Brain microvascular endothelial cell (primary cell): ENCODE measurements around the gene PSTPIP1.

Experiments
- DNase-seq: peaks from one replicate; pipeline ENCODE4 v3.0.0-alpha.2; 2020
- H3K27ac ChIP-seq: fragments of 250-450 bp; sonication (Bioruptor Pico); 2 replicates; pipeline ENCODE4 v1.5.1; 2020; ENCODE audit warnings: mild to moderate bottlenecking, moderate library complexity
- H3K27me3 ChIP-seq: fragments of 250-450 bp; sonication (Bioruptor Pico); replicated peaks from 2 replicates; pipeline ENCODE4 v1.5.1; 2020; ENCODE audit warnings: mild to moderate bottlenecking
- H3K36me3 ChIP-seq: fragments of 250-450 bp; sonication (Bioruptor Pico); replicated peaks from 2 replicates; pipeline ENCODE4 v1.5.1; 2020; ENCODE audit warnings: mild to moderate bottlenecking
- H3K4me3 ChIP-seq: 2 replicates; pipeline ENCODE4 v1.5.1; 2011; ENCODE audit warnings: low read depth, mild to moderate bottlenecking, control low read depth, low read length, moderate library complexity
- in situ Hi-C: cut with HindIII; loops from 2 replicates; pipeline ENCODE4 v1.10.0; 2017; ENCODE audit warnings: low sequenced_read_pairs, low pct_ligation_motif_present
- TF ChIP-seq, protein P1 (sequence below): IDR thresholded peaks from 2 replicates; pipeline ENCODE4 v1.5.1; 2011; ENCODE audit warnings: low read depth, mild to moderate bottlenecking, moderate library complexity, low read length, control low read depth, inconsistent platforms; ENCODE audit errors: missing control alignments

The PSTPIP1 gene

DNA sequence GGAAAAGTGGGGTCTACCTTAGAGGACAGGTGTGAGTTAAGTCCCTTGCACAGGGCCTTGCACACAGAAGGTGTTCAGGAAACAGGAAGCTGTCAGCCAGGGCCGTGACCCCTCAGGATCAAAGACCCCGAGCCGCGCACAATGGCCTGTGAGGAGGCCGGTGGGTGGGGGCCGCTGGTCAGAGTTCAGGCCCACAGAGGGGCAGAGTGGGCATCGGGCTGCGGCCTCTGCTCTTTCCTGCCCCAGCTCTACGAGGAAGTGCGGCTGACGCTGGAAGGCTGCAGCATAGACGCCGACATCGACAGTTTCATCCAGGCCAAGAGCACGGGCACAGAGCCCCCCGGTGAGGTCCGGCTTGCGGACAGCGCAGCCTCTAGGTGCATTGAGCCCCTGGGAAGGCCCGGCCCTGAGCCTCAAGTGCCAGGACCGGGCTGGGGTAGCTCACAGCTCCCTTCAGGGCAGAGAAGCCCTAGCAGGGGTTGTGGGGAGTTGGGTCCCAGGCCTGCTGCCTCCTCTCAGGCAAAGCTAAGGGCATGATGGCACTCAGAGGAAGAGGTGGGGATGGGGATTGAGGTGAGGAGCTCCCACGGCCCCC, 37.2 kb downstream of the PSTPIP1 start:
- TF ChIP-seq, protein P1, sequence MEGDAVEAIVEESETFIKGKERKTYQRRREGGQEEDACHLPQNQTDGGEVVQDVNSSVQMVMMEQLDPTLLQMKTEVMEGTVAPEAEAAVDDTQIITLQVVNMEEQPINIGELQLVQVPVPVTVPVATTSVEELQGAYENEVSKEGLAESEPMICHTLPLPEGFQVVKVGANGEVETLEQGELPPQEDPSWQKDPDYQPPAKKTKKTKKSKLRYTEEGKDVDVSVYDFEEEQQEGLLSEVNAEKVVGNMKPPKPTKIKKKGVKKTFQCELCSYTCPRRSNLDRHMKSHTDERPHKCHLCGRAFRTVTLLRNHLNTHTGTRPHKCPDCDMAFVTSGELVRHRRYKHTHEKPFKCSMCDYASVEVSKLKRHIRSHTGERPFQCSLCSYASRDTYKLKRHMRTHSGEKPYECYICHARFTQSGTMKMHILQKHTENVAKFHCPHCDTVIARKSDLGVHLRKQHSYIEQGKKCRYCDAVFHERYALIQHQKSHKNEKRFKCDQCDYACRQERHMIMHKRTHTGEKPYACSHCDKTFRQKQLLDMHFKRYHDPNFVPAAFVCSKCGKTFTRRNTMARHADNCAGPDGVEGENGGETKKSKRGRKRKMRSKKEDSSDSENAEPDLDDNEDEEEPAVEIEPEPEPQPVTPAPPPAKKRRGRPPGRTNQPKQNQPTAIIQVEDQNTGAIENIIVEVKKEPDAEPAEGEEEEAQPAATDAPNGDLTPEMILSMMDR, result no peak
- DNase-seq, result no peak
- Histone ChIP-seq H3K27me3 (no peaks in the 10 kb centered on the region), H3K4me3 (no peak overlapping the region), H3K36me3 (no peaks in the 10 kb centered on the region), H3K27ac (no peak overlapping the region)
- in situ Hi-C loops, result no loop called here

DNA sequence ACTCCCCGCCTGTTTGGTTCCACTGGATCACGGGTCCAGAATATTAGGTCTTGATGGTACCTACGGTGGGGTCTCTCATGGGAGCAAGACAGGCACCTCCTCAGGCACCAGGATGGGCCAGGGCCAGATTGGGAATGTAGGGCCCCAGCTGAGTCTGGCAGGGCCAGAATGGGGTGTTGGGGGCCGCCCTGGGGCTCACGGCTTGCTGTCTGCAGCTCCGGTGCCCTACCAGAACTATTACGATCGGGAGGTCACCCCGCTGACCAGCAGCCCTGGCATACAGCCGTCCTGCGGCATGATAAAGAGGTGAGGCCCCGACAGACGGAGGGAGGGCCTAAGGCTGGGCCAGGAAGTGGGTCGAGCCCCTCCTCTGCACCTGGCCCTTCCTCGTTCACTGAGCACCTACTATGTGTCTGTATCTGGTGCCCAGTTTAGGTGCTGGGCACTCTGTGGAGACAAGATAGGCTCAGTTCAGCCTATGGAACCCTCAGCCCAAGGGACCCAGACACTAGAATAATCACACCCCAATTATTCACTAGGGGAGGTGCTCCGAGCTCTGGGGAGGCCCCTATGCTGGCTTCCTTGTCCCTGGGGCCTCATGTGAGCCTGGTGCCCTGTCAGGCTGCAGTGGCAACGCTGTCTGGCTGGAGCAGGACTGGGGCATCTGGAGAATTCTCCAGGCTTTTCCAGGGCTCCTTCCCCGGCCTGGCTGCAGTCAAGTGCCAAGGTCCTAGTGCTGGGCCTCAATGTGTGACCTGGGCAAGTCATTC, 37.9 kb downstream of the PSTPIP1 start:
- Histone ChIP-seq H3K4me3 (no peak overlapping the region), H3K36me3 (no peaks in the 10 kb centered on the region), H3K27me3 (no peaks in the 10 kb centered on the region), H3K27ac (no peak overlapping the region)
- TF ChIP-seq, protein P1, result no peak
- DNase-seq, result no peak
- in situ Hi-C loops, result no loop called here

DNA sequence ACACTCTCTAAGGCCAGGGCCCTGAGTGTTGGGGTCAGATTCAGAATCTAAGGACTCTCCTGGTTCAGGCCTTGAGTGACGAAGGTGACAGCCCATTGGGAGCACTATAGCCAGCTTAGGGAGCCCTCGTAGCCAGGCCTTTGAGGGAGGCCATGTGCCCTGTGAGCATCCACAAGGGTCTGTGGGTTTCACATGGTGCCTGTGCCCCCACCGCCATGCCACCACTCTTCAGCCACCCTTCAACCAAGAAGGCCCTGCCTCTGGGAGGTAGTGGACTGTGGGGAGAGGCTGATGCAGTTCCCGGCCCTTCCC, 38.4 kb downstream of the PSTPIP1 start:
- no peak overlapping the region for H3K4me3 ChIP-seq
- H3K27ac ChIP-seq, result no peak overlapping the region
- DNase-seq, result no peak
- in situ Hi-C loops, result no loop called here
- no peaks in the 10 kb centered on the region for H3K36me3 ChIP-seq
- no peaks in the 10 kb centered on the region for H3K27me3 ChIP-seq
- TF ChIP-seq, protein P1, result no peak

DNA sequence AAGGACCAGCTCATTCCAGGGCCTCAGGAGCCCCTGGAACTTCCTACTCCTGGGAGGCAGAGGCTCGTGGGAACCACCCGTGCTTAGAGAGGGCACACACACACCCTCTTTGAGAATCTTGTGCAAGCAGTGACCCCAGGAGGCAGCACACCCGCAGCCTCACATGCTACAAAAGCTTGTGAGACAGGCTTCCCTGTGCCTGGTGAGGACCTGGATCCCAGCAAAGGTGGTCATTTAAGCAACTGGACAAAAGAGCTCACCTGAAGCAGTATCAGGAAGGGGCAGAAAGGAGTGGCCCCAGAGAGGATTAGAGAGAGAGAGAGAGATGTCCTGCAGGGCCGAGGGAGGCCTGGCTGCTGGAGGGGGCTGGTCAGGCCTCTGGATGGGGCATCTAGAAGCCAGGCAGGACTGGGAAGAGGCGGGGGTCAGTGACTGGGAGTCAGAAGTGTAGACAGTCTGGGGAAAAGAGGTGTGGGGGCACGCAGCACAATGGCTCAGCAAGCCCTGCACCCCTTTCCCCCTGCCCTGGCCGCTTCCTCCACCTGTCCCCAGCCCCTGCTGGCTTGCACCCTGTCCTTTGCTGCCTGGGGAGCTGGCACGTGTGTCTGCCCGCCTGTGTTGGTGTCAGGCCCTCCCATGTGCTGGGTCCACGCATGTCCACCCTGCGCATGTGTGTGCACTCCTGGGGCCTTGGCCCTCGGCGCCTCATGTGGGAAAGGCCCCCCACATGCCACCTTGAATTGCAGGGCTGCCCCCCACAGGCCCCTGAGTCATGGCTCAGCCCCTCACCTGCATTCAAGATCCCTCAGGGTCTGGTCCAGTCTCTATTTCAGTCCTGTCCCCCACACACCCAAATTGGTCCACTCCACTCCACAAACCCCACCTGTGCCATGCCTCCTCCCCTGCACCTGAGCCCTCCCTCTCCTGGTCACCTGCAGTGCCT, 39.1 kb downstream of the PSTPIP1 start:
- no peak overlapping the region for H3K4me3 ChIP-seq
- no peaks in the 10 kb centered on the region for H3K27me3 ChIP-seq
- in situ Hi-C loops, result no loop called here
- H3K27ac ChIP-seq, result no peak overlapping the region
- DNase-seq, result no peak
- no peaks in the 10 kb centered on the region for H3K36me3 ChIP-seq
- TF ChIP-seq, protein P1, result no peak

DNA sequence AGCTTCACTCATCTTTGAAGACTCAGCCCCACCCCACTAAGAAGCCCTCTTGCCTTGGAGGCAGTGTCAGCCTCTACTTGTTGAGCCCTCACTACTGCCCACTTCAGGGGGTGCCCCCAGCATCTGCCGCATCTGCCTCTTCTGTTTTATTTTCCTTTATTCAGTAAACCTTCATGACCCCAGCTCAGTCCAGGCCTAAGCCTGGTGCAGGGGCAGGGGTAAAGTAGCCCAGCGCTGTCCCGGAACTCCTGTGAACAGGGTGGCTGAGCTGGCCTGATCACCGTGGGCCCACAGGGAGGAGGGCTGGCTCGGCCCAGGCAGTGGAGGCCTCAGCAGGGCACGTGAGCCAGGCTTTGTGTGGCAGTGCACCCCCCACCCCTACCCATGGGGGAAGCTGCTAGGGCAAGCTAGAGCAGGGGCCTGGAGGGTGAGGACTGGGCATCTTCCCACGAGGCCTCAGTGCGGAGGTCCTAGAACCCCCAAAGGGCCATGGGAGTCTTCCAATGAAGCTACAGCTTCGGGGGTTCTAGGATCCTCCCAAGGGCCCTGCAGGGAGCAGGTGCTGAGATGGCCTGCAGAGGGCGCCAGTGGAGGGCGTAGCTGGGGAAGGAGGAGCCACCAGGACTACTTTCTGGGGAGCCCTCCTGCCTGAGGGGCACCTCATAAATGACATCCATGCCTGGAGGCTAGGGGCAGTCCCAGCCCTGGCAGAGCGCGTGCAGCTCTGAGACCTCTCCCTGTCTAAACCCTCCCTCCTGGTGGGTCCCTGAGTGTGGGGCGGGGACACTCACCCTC, 40.0 kb downstream of the PSTPIP1 start:
- no peaks in the 10 kb centered on the region for H3K36me3 ChIP-seq
- no peak for DNase-seq
- no peak overlapping the region for H3K4me3 ChIP-seq
- no peak overlapping the region for H3K27ac ChIP-seq
- TF ChIP-seq, protein P1, result peak; percentile 89
- in situ Hi-C loops, result no loop called here
- no peaks in the 10 kb centered on the region for H3K27me3 ChIP-seq
